Left renal cortex interstitium (tissue), 4 donors: ENCODE results near the gene DCTN1. TPM values are rescaled to one million over a fixed set of nuclear protein-coding genes. Genes with fewer than 3 reads are reported as not detected.
"Not testable (repeated sequence)": the region's sequence is repeated elsewhere in the genome, so short reads cannot be mapped to it uniquely, and the experiment has no call there.

ENCODE experiments used
- DNase-seq, 4 donors: peaks; one replicate each; pipeline ENCODE4 v3.0.0-alpha.2; 2013; ENCODE audit warnings: low read depth in 4 of 4, low spot score in 2 of 4, missing footprints in 1 of 4
- polyA plus RNA-seq, 4 donors: library from polyadenylated mRNA; unstranded; fragments of 120-200 nt; gene quantifications; one replicate each; pipeline ENCODE4 v1.2.1, GENCODE V29; 2013; ENCODE audit not compliant: insufficient read length in 4 of 4

Gene DCTN1
- 100 to 1,000 TPM; 134 to 178 (median 153) TPM for polyA plus RNA-seq

DNA sequence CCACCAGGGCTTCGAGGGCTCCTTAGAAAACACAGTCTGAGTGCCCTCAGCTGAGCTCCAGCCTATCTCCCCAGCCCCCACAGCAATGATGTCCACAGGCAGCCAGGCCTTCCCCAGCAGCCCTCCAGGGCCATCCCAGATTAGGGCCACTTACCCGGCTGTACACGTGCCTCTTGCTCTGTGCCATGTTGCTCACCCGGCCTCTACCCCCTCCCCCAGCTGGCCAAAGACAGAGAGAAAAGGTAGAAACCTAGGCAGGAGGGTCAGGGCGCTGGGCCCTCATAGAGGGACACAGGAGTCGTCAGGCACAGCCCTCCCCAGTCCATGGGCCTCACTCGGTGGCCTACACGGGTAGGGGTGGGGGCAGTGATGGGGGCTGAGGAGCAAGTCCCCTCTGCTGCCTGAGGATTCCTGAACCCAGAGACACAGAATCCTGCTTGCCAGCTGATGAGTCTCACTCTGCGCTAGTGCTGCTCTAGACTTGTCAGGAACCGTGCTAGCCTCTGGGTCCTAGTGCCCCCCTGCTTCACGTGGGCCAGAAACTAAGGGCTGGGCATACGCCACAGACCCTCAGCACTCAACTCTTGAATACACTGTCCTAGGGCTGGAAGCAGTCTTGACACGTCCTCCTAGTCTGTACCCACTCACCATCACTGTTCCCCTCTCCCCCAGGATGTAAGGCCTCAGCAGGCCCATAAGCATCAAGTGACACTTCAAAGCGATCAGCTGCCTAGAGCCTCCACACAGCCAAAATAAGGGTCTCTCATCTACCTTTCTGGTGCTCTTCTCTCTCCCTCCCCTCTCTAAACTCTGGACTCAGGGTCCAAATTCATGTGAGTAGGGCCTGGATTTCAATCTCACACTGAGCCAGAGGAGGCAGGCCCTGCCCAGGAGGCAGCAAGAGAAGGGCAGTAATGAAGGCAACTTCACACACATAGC is at the start of gene DCTN1:
Gene DCTN1, minus strand, starts transcription at position 461 of the 939 bp plus-strand sequence. Its CDS starts 274 bp downstream, at position 187.
- peak in 2 of 4 donors; percentile 20 to 58 for DNase-seq

DNA sequence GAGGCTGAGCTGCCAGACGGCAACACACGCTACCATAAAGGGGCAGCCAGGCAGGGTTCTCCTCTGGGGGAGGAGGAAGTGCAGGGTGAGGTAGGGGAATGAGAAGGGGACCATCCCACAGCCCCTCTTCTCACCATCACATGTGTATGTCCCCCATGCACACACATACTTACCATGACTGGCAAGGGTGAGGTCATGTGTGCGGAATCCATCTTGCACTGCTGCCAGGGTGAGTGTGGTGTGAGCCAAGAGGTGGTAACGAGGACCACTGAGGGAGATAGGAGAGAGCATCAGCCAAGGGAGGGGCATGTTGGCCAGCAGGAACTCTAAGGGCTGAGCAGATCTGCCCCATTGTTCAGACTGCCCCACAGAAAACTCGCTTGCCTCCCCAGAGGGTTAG is 48.6 kb upstream of the DCTN1 start:
- DNase-seq: no peak

DNA sequence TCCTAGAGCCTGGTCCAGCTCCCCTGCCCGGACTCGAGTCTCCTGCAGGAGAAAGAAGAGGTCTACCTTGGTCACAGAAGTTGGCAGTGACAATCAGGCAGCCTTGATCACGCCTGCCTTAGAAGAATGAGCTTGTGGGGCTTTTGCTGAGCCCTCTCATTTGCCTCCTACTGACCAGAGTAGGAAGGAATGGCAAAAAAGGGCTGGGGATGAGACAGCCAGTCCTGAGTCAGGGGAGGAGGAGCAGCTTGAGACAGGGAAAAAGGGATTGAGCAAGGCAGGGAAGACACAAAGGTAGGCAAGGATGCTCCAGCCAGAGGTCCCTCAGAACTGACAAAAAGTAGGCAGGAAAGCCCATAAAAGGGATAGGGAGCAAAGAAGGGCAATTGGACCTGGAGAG is 47.4 kb upstream of the DCTN1 start:
- no peak for DNase-seq

DNA sequence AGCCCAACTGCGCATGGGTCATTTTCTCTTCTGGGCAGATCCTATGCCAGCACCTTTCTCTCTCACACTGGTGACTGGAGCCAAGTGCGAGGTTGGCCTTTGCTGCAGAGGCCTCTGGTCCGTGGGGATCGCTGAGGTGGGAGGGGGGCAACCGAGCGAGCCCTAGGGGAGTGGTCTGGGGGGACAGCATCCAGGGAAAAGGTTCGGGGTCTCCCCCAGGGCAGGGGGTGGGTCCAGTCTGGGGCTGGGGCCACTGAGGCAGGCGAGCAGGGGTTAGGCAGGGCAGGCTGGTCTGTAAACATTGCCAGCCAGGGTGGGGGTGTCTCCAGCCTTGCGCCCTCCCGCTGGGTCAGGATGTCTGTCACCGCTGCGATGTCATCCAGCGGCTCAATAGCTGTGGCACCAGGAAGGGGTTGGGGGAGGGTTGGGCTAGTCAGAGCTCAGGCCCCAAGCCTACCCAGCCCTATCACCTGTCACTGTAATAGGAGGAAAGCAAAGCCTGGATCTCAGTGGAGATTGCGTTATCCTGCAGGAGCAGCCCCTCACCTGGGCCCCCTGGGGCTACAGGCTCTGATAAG is 46.2 kb upstream of the DCTN1 start:
- no peak for DNase-seq

DNA sequence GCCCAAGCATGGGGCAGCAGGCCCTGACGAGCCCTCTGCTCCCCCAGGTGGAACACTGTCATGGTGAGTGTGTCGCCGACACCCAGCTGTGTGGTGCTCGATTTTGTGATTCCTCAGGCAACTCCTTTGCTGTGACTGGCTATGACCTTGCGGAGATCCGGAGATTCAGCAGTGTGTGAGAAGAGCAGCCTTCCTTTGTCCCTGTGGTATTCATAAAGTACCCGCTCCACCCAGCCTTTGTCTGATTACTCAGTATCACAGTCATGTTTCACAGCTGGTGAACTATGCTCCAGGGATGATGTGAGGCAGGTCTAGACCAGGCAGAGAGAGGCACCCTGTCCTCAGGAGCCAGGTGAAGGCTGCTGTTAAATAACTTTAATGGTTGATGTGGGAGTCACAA is 45.4 kb upstream of the DCTN1 start:
- DNase-seq: no peak

DNA sequence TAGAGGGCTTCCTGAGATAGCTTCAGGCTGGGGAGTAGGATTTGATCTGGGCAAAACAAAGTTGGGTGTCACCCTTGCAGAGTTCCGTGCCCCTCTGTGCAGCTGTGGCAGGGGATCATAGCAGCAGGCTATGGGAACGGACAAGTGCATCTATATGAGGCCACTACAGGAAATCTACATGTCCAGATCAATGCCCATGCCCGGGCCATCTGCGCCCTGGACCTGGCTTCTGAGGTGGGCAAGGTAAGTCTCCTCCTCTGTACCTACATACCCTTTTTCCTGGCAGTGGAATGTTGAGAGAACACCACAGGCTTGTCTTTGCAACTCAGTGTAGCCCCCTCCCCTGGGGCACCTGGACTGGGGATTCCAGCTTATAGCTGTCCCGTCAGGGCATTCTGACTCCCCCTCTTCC is 44.9 kb upstream of the DCTN1 start:
- DNase-seq: no peak

DNA sequence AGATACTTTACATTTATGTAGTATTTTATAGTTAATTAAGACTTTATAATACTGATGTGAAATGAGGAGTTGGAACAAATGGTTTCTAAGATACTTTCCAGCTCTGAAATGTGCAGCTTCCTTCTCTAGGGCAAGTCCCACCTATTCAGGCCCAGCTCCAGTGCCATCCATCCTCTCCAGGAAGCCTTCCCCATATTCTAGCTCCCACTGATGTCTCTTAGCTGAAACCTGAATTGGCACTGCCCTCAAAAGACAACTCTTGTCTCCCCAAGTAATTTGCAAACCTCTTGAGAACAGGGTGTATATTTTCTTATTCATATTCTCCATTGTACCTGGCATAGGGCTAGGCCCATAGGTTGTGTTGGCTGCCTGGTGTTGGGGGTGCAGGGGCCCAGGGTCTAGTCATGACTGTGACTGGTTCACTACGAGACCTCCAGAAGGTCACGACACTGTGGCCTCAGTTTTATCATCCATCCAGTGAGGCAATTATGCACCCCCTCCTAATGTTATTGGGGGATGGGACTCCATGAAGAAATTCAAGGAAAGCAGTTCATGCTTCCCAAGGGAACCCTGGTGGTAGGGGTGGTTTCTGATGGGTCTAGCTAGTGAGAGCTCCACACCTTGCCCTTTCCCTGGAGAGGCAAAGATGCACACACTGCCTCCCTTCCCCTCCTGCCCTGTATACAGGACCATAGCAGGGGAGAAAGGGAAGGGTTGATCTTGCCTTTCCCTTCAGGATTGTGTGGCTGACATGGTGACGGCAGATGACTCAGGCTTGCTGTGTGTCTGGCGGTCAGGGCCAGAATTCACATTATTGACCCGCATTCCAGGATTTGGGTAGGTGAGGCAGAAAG is 44.3 kb upstream of the DCTN1 start:
- no peak for DNase-seq

DNA sequence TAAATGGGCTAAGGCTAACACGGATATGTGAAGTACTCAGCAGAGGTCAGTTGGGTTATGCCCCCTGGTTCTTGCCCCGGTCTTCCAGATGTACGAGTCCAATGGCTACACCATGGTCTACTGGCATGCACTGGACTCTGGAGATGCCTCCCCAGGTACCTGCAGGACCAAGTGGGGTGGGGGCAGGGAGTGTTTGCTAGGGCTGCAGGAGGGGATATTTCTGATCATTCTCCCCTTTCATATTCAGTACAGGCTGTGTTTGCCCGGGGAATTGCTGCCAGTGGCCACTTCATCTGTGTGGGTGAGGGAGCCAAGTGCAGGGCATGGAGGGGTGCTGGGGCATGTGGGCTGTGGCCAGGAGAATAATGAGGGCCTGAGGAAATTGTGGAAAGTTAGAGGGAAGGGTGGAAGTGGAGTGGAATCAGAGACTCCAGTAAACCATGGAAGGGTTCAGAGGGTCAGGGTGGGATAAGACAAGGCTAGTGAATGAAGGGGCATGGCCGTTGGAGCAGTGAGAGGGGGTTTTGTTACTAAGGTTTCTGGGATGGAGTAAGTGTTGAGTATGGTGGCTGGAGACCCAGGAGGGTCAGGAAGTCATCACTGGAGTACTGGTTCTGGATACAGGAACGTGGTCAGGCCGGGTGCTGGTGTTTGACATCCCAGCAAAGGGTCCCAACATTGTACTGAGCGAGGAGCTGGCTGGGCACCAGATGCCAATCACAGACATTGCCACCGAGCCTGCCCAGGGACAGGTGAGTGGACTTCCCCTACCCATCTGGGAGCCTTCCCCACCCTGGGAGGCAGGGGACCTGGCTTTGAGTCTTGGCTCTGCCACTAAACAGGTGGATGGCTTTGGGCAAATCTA is 43.4 kb upstream of the DCTN1 start:
- no peak for DNase-seq

DNA sequence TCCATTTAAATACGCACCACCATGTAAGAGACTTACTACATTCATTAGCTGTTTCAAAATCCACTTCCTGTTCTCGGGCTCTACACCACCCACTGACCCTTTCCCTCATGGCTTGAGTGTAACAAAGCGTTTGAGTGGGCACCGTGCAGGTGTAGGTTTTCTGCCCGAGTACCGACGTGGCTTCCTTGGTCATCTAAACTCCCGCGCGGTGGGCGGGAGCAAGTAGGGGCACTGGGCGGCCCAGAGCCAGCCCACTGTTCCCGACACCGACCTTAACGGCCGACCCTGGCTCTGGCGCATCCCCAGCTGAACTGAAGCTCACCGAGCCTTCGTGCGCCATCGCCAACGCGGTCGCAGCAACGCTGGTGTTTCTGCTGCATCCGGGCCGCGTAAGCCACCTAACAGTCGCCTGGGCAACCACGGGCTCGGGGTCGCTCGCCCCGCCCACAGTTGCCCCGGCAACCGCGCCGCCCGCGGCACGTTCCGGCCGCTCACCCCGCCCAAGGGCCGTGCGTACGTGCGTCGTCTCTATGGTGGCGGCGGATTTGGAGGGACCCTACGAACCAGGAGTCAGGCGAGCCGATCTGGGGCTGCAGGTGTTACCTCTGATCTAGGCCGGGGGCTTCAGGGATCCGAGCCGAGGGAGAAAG is 41.2 kb upstream of the DCTN1 start, which contains the start of the genes C2orf81 and WDR54:
Gene C2orf81, minus strand, starts transcription at position 399 of the 650 bp plus-strand sequence. Its CDS starts 59 bp downstream, at position 340.
Gene WDR54, plus strand, starts transcription at position 510 of the 650 bp plus-strand sequence. CDS start 424 bp downstream, outside the sequence.
- DNase-seq: peak in 3 of 4 donors; percentile 63 to 76 (median 65)

DNA sequence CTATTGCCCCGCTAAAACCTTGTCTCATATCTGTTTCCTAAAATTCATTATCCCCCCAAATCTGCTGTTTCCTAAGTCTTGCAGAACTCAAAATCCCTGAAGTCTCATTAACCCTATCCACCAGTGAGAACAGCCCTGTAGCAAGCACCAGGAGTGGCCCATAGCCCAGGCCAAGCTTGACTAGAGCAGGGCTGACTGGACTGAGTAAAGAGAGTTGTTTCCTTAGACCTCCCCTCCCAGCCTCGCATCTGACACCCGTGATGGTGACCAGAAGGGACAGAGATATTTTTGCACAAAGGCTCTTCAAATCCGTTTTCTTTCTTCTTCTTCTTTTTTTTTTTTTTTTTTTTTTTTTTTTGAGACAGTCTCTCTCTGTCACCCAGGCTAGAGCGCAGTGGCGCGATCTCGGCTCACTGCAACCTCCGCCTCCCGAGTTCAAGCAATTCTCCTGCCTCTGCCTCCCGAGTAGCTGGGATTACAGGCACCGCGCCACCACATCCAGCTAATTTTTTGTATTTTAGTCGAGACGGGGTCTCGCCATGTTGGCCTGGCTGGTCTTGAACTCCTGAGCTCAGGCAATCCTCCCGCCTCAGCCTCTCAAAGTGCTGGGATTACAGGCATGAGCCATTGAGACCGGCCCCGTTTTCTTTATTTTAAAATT is 40.5 kb upstream of the DCTN1 start:
- not testable (repeated sequence) for DNase-seq

DNA sequence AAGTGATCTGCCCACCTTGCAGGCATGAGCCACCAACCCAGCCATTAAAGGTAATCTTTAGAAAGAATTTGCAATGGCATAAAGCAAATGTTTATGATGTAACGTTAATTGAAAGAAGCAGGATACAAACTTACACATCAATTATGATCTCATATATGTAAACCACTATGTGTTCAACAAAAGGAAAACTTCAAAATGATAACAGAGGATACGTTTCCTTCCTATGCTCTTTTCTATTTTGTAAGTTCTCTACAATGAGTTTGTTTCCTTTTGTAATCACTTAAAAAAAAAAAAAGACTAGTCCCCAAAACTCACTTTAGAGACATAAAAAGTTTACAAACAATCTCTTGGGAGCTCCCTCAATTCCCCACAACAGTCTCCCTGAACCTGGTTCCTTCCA is 39.9 kb upstream of the DCTN1 start:
- DNase-seq: no peak

DNA sequence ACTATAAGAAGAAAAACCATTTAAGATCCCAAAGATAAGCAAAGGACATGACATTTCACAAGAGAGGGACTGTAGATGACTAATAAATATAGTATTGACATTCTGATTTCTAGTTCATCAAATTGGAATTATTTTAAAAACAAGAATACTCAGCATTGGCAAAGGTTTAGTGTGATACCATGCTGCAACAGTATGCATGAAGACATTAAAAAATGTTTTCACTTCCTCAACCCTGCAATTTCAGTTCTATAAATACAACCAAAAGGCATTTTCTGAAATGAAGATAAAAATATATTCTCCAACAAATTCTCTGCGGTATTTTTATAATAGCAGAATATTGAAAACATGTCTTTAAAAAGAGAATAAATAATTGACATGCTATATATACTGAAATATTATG is 39.2 kb upstream of the DCTN1 start:
- no peak for DNase-seq

DNA sequence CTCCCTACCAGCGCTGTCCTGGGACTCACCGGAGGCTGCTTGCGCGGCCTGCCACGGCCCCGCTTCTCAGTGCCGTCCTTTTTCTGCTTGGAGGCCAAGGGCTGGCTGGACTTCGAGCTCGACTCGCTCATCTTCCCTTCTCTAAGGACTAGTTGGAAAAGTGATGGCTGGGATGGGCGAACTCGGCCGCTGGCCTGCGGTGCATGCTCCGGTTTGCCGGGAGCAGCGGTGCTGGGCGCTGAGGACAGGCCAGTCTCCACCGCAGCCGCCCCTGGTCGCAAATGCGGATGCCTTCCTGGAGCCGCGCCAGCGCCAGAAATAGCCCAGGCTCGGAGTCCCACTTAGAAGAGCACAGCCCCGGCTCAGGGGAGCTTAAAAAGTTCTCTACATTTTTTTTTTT is 38.2 kb upstream of the DCTN1 start:
- DNase-seq: no peak

DNA sequence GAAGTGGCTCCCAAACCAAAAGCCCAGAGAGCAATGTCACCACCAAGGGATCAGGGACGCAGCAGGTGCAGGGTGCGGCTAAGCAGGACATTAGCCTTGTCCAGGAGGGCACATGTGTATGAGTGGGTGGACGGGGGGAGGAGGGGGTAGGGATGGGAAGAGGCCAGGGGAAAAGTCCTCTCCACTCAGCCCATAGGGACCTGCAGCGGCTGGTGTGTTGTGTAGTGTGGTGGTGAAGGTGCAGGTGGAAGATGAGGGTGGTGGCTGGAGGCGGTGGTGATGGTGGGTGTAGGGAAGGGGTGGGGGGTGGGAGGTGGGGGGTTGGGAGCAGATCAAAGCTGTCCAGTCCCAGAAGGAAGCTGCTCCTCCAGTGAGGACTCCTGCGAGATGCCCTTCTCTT is 37.7 kb upstream of the DCTN1 start:
- DNase-seq: no peak

DNA sequence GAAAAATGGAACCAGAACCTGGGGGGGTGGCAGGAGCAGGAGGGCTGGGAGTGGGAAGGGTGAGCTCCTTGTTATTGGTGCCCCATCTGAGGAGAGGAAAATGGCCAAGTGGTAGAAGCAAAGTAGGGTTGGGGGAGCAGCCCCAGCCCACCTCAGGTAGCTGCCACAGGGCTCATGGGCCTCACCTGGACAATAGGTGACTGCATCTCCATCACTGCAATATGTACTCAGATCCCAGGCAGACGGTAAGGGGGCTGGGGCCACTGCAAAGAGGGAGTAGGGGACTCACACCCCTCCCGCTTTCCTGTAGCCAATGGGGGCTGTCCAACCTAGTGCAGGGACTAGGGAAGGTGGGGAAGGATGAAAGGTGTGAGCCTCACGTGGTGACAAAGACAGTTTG is 37.1 kb upstream of the DCTN1 start:
- DNase-seq: no peak

DNA sequence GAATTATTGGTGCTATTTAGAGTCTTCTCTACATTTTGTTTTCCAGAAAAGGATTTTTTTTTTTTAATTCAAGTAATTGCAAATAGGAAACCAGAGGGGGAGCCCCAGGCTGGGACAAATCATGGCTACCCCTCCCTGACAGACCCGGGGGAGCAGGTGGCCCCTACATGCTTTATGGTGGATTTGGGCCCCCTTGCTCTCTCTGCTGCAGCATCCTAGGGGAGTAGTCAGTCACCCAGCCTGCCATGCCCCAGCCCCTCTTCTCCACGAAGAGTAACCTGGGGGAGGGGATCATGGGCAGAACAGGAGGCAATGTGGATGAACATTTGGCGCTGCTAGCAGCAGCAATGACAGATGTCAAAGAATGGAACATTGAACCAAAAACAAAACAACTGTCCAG is 36.7 kb upstream of the DCTN1 start:
- no peak for DNase-seq

DNA sequence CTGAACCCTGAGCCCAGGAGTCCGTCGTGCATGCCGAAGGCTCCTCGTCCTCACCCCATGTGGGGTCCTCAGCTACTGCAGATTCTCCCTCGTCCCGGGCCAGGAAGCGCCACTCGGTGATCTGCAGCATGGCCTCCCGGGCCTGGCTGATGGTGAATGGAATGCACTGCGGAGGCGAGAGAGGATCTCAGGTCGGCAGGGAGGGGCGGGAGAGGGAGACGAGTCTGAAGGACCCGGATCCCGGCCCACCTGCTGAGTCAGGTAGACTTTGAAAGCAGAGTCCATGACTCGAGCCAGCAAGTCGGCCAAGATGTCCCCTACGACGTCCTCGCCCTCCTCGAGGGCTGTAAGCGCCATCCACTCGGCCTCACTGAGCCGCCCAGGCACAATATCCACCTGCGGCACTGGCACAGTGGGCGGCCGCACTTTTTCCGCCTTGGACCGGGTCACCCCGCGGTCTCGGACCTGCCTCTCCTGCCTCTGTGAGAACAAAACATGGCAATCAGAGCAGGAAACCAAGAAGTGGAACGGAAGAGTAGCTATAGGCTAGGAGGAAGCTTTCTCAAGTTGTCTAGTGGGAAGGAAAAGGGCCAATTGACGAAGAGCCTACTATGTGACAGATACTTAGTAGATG is 35.8 kb upstream of the DCTN1 start:
- DNase-seq: no peak
